CD14-positive monocyte (primary cell): ENCODE data around the gene PLAC8L1. TPM values are rescaled to one million over a fixed set of nuclear protein-coding genes. Genes with fewer than 3 reads are reported as not detected.

ENCODE experiments used
- DNase-seq, 3 donors: peaks; one replicate each; pipeline ENCODE4 v3.0.0-alpha.2; 2011 to 2022
- H2AFZ ChIP-seq: 2 replicates; pipeline ENCODE4 v1.6.0; 2012; ENCODE audit warnings: mild to moderate bottlenecking, low read depth, low read length, inconsistent platforms; ENCODE audit not compliant: insufficient read depth, poor library complexity, severe bottlenecking
- H3K27ac ChIP-seq, 2 donors: 1 replicate in 1 of 2; 2 replicates in 1 of 2; pipeline ENCODE4 v1.5.1; 2012 to 2013; ENCODE audit warnings: low read length in 2 of 2, control low read depth in 1 of 2, inconsistent platforms in 1 of 2, low read depth in 1 of 2, mild to moderate bottlenecking in 1 of 2
- H3K27me3 ChIP-seq, 2 donors: one replicate each; pipeline versions ENCODE4 v1.6.0 to v1.6.1; 2011 to 2013; ENCODE audit warnings: low read length in 2 of 2; ENCODE audit not compliant: control insufficient read depth in 2 of 2, insufficient read depth in 2 of 2
- H3K36me3 ChIP-seq, 2 donors: replicated peaks in 1 of 2; 1 replicate in 1 of 2; 2 replicates in 1 of 2; pipeline versions ENCODE4 v1.5.1 to v1.6.1; 2012 to 2013; ENCODE audit warnings: low read length in 2 of 2, control low read depth in 1 of 2, inconsistent platforms in 1 of 2, mild to moderate bottlenecking in 1 of 2; ENCODE audit not compliant: insufficient read depth in 2 of 2, control insufficient read depth in 1 of 2
- H3K4me1 ChIP-seq, 2 donors: 1 replicate in 1 of 2; 2 replicates in 1 of 2; pipeline versions ENCODE4 v1.5.1 to v1.6.1; 2012 to 2013; ENCODE audit warnings: low read length in 2 of 2, control low read depth in 1 of 2, inconsistent platforms in 1 of 2, mild to moderate bottlenecking in 1 of 2, moderate library complexity in 1 of 2; ENCODE audit not compliant: insufficient read depth in 2 of 2, control insufficient read depth in 1 of 2
- H3K4me2 ChIP-seq: replicated peaks from 2 replicates; pipeline ENCODE3; 2012; ENCODE audit warnings: low read length, moderate library complexity, mild to moderate bottlenecking; ENCODE audit not compliant: poor library complexity, severe bottlenecking; ENCODE audit errors: extremely low read depth
- H3K4me3 ChIP-seq, 3 experiments: fragments of 200-600 bp in 1 of 3; sonication (generic) in 1 of 3; replicated peaks in 1 of 3; 1 replicate in 2 of 3; 2 replicates in 1 of 3; pipeline ENCODE4 v1.5.1; 2011 to 2013; ENCODE audit warnings: low read length in 3 of 3, mild to moderate bottlenecking in 3 of 3, control low read depth in 2 of 3, low read depth in 2 of 3, inconsistent platforms in 1 of 3, moderate library complexity in 1 of 3
- H3K79me2 ChIP-seq: 2 replicates; pipeline ENCODE4 v1.6.0; 2012; ENCODE audit warnings: mild to moderate bottlenecking, control low read depth, inconsistent platforms, low read length, moderate library complexity; ENCODE audit not compliant: insufficient read depth
- H3K9ac ChIP-seq: 2 replicates; pipeline ENCODE4 v1.6.0; 2017; ENCODE audit warnings: low read length, mild to moderate bottlenecking; ENCODE audit not compliant: insufficient read depth, poor library complexity, severe bottlenecking
- H3K9me3 ChIP-seq, 2 donors: replicated peaks in 1 of 2; 1 replicate in 1 of 2; 2 replicates in 1 of 2; pipeline versions ENCODE4 v1.5.1 to v1.6.1; 2012 to 2013; ENCODE audit warnings: low read length in 2 of 2, control low read depth in 1 of 2; ENCODE audit not compliant: control insufficient read depth in 1 of 2, insufficient read depth in 1 of 2
- H4K20me1 ChIP-seq: 2 replicates; pipeline ENCODE4 v1.6.0; 2012; ENCODE audit warnings: mild to moderate bottlenecking, low read length, control low read depth, moderate library complexity; ENCODE audit not compliant: insufficient read depth
- H3K27ac Mint-ChIP-seq, 7 donors: one replicate each; pipeline ENCODE4 v1.8.0; 2020; ENCODE audit warnings: mild to moderate bottlenecking in 7 of 7, mixed read lengths in 7 of 7, moderate library complexity in 6 of 7, inconsistent platforms in 2 of 7
- H3K27me3 Mint-ChIP-seq, 3 donors: one replicate each; pipeline ENCODE4 v1.8.0; 2021 to 2022; ENCODE audit warnings: low read depth in 3 of 3, mild to moderate bottlenecking in 3 of 3, mixed read lengths in 3 of 3, moderate library complexity in 3 of 3, inconsistent platforms in 1 of 3
- H3K36me3 Mint-ChIP-seq, 2 donors: one replicate each; pipeline ENCODE4 v1.8.0; 2020; ENCODE audit warnings: mixed read lengths in 2 of 2, inconsistent platforms in 1 of 2, mild to moderate bottlenecking in 1 of 2
- H3K4me1 Mint-ChIP-seq: one replicate; pipeline ENCODE4 v1.8.0; 2020; ENCODE audit warnings: mild to moderate bottlenecking, mixed read lengths
- H3K4me3 Mint-ChIP-seq, 2 donors: one replicate each; pipeline ENCODE4 v1.8.0; 2020; ENCODE audit warnings: mild to moderate bottlenecking in 2 of 2, mixed read lengths in 2 of 2, moderate library complexity in 1 of 2
- H3K9me3 Mint-ChIP-seq, 7 donors: one replicate each; pipeline ENCODE4 v1.8.0; 2020 to 2022; ENCODE audit warnings: mixed read lengths in 7 of 7, mild to moderate bottlenecking in 6 of 7, moderate library complexity in 6 of 7, inconsistent platforms in 2 of 7
- WGBS: methylation state at CpG from one replicate; pipeline ENCODE4 v1.1.5; 2013; ENCODE audit warnings: missing lambda C conversion rate; ENCODE audit not compliant: insufficient coverage; 5-methylcytosine and 5-hydroxymethylcytosine counted together
- intact Hi-C, 2 donors: fragments of 100-400 bp; cut with micrococcal nuclease; formaldehyde crosslinking; loops; one replicate each; pipeline versions ENCODE4 v1.15.0 to v1.15.1; 2023
- polyA plus RNA-seq, 3 donors: library from polyadenylated mRNA; depleted of rRNA in 1 of 3; unstranded in 2 of 3; stranded (reverse) in 1 of 3; fragments of 300-500 nt in 2 of 3; fragments of >200 nt in 1 of 3; fragmentation: Illumina TruSeq in 2 of 3; gene quantifications; 1 replicate in 2 of 3; 2 replicates in 1 of 3; pipeline ENCODE4 v1.2.3, GENCODE V29; 2012 to 2021
- TF ChIP-seq, protein P1 (sequence below): fragments of 200-600 bp; IDR thresholded peaks from one replicate; pipeline ENCODE4 v1.8.0; 2022; ENCODE audit warnings: antibody characterized with exemption, mild to moderate bottlenecking

The PLAC8L1 gene
- polyA plus RNA-seq, 3 donors: not detected

DNA sequence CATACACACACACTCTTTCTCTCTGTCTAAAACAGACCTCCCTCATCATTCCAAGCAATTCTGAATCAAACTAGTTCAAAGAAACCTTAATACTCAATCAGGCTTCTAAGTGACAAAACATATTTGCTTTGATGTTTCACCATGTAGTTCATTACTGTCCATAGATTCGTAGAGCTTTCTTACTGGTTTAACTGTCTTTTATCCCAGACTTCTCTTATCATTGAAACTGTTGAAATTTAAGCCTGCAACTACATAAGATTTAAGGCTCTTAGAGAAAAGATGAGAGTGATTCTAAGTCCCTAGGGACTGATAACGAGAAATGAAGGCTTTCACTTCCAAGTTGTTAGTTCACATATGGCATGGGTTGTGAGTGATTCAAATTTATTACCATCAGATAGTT is 11.0 kb upstream of the PLAC8L1 start:
- Mint-ChIP-seq H3K9me3 (no peaks in the 10 kb centered on the region), H3K36me3 (peaks cover 75 to 83% of the 10 kb centered on the region in 2 donors), H3K27me3 (no peaks in the 10 kb centered on the region), H3K27ac (no peak overlapping the region), H3K4me3 (no peak overlapping the region), H3K4me1 (no peaks in the 10 kb centered on the region)
- no peak for DNase-seq
- no peaks in the 10 kb centered on the region for H3K9me3 ChIP-seq
- no CpG with 5 or more reads among the region's 2 CpGs for WGBS
- H3K4me2 ChIP-seq: no peak overlapping the region
- no peaks in the 10 kb centered on the region for H4K20me1 ChIP-seq
- intact Hi-C loops: no loop called here
- no peak overlapping the region for H2AFZ ChIP-seq
- no peak overlapping the region for H3K4me3 ChIP-seq
- H3K36me3 ChIP-seq: peaks cover 78 to 100% of the 10 kb centered on the region in 2 donors
- no peaks in the 10 kb centered on the region for H3K79me2 ChIP-seq
- no peaks in the 10 kb centered on the region for H3K4me1 ChIP-seq
- H3K27ac ChIP-seq: no peak overlapping the region
- H3K27me3 ChIP-seq: no peaks in the 10 kb centered on the region
- TF ChIP-seq, protein P1, sequence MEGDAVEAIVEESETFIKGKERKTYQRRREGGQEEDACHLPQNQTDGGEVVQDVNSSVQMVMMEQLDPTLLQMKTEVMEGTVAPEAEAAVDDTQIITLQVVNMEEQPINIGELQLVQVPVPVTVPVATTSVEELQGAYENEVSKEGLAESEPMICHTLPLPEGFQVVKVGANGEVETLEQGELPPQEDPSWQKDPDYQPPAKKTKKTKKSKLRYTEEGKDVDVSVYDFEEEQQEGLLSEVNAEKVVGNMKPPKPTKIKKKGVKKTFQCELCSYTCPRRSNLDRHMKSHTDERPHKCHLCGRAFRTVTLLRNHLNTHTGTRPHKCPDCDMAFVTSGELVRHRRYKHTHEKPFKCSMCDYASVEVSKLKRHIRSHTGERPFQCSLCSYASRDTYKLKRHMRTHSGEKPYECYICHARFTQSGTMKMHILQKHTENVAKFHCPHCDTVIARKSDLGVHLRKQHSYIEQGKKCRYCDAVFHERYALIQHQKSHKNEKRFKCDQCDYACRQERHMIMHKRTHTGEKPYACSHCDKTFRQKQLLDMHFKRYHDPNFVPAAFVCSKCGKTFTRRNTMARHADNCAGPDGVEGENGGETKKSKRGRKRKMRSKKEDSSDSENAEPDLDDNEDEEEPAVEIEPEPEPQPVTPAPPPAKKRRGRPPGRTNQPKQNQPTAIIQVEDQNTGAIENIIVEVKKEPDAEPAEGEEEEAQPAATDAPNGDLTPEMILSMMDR: no peak
- no peak overlapping the region for H3K9ac ChIP-seq

DNA sequence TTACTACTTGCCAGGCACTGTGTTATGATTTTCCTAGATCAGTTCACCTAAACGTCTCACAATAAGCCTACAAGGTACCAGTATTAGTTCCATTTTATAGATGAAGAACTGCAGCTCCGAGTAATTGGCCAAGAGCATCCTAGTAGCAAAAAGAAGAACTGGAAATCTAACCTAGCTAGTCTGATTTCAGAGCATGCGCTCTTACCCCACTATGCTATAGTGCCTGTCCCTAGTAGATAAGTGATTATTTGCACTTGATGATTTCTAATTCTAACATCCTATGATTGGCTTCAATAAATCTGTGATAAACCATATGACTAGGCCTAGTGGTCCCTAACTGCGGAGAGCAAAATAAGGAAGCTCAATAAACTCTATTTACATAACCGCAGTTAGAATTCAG is 7.1 kb upstream of the PLAC8L1 start:
- H3K27ac ChIP-seq: no peak overlapping the region
- H3K36me3 Mint-ChIP-seq: peaks cover 42 to 48% of the 10 kb centered on the region in 2 donors
- no peaks in the 10 kb centered on the region for H3K4me1 ChIP-seq
- no peaks in the 10 kb centered on the region for H3K27me3 ChIP-seq
- no peaks in the 10 kb centered on the region for H3K9me3 Mint-ChIP-seq
- no peak overlapping the region for H3K27ac Mint-ChIP-seq
- no peaks in the 10 kb centered on the region for H4K20me1 ChIP-seq
- peaks cover 41 to 63% of the 10 kb centered on the region in 2 donors for H3K36me3 ChIP-seq
- no peaks in the 10 kb centered on the region for H3K79me2 ChIP-seq
- intact Hi-C loops: no loop called here
- no peak overlapping the region for H3K9ac ChIP-seq
- DNase-seq: no peak
- no peak overlapping the region for H3K4me3 ChIP-seq
- no peaks in the 10 kb centered on the region for H3K27me3 Mint-ChIP-seq
- TF ChIP-seq, protein P1: no peak
- H2AFZ ChIP-seq: no peak overlapping the region
- no peak overlapping the region for H3K4me3 Mint-ChIP-seq
- WGBS: 79% methylated on average over 3 of the region's 5 CpGs
- no peak overlapping the region for H3K4me2 ChIP-seq
- no peaks in the 10 kb centered on the region for H3K4me1 Mint-ChIP-seq
- H3K9me3 ChIP-seq: no peaks in the 10 kb centered on the region
